Measurements from ENCODE around the gene JAG1. TPM values are rescaled to one million over a fixed set of nuclear protein-coding genes. Genes with fewer than 3 reads are reported as not detected.
"Not testable (repeated sequence)": the region's sequence is repeated elsewhere in the genome, so short reads cannot be mapped to it uniquely, and the experiment has no call there.

Gene JAG1
- polyA plus RNA-seq, 4 donors = 141 to 243 (median 176) TPM

GRCh38 chr20:10590446-10590845 lies 83.4 kb downstream of the JAG1 start:
- DNase-seq (ENCODE audit: low read depth in 4 of 4, low spot score in 2 of 4) = not testable (repeated sequence)

Other genes starting within 250 kb of the JAG1 start
- gene MKKS, start 239.8 kb downstream of the JAG1 start, polyA plus RNA-seq (ENCODE audit: insufficient read length in 4 of 4) = 10 to 100 TPM; 29.8 to 39.0 (median 32.2) TPM
- gene SLX4IP, start 238.7 kb downstream of the JAG1 start, polyA plus RNA-seq (ENCODE audit: insufficient read length in 4 of 4) = 10 to 100 TPM in 1 of 4 donors, 1 to 10 TPM in 3; 5.6 to 12.5 (median 8.2) TPM

Measured in left renal cortex interstitium (tissue), 4 donors.